ENCODE results near the gene THPO.

THPO gene

DNA sequence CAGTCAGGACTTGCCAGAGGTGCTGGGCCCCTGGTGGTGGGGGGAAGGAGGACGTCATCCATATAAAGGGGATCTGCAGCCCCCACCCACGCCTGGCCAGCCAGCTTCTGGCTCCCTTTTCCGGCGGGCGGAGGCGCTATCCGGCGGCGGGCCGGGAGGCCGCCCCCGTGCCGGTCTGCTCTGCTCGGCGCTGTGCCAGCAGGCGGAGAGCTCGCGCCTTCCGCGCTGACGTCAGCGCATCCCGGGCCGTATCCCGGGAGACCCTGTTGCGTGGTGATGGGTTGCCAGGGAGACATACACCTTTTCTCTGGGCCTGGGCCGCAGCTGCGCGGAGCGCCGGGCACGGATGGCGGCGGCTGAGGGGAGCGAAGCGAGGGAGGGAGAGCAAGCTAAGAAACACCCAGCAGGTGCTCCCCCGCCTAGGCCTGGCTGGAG is 39.5 kb downstream of the THPO start:
- DNase-seq (ENCODE audit: low read depth): peak; percentile 91
- peak overlapping the region; percentile 50 for H3K4me3 ChIP-seq (ENCODE audit: control insufficient read depth, low read depth, low read length)
- TF ChIP-seq, protein P1, sequence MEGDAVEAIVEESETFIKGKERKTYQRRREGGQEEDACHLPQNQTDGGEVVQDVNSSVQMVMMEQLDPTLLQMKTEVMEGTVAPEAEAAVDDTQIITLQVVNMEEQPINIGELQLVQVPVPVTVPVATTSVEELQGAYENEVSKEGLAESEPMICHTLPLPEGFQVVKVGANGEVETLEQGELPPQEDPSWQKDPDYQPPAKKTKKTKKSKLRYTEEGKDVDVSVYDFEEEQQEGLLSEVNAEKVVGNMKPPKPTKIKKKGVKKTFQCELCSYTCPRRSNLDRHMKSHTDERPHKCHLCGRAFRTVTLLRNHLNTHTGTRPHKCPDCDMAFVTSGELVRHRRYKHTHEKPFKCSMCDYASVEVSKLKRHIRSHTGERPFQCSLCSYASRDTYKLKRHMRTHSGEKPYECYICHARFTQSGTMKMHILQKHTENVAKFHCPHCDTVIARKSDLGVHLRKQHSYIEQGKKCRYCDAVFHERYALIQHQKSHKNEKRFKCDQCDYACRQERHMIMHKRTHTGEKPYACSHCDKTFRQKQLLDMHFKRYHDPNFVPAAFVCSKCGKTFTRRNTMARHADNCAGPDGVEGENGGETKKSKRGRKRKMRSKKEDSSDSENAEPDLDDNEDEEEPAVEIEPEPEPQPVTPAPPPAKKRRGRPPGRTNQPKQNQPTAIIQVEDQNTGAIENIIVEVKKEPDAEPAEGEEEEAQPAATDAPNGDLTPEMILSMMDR (conservative IDR thresholded peaks at IDR 0.05; ENCODE audit: control insufficient read depth, insufficient read depth, low read depth, low read length): no peak

DNA sequence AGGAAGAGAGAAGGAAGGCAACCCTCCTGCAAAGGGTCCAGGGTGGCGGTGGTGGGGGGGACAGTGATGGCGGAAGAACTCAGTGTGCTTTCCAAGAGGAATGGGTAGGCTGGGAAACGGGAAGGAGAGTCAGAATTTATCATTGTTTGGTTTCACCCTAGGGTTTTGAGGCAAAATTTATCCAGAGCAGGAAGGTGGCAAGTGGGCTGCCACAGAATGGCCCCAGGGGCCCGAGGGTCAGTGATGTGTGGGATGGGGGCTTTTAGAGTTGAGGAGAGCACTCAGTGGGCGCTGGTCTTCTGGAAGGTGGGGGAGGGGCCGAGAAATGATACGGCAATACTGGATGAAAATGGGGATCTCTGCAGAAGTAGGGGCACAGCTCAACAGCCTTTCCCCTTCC is 40.0 kb downstream of the THPO start:
- peak overlapping the region; percentile 47 for H3K4me3 ChIP-seq (ENCODE audit: control insufficient read depth, low read depth, low read length)
- DNase-seq (ENCODE audit: low read depth): no peak
- TF ChIP-seq, protein P1 (conservative IDR thresholded peaks at IDR 0.05; ENCODE audit: control insufficient read depth, insufficient read depth, low read depth, low read length): no peak

DNA sequence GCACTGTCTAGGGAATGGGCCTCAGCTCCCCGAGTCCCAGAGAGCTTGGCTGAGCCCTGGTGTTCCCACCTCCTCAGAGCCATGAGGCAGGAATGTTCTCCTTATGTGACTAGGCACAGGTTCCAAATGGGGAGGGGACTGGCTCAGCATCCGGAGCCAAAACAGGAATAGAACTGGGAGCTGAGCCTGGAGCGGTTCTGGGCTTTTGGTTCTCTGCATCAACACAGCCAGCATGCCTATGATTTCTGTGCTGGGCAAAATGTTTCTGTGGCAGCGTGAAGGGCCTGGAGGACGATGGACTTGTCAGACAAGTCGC is 40.6 kb downstream of the THPO start, which contains the start of gene FAM131A:
Gene FAM131A, plus strand, starts transcription at position 202 of the 316 bp plus-strand sequence. Its CDS starts 31 bp downstream, at position 233.
- TF ChIP-seq, protein P1 (conservative IDR thresholded peaks at IDR 0.05; ENCODE audit: control insufficient read depth, insufficient read depth, low read depth, low read length): no peak
- peak within 1 kb of the TSS; percentile 60 for H3K4me3 ChIP-seq (ENCODE audit: control insufficient read depth, low read depth, low read length)
- peak; percentile 60 for DNase-seq (ENCODE audit: low read depth)

DNA sequence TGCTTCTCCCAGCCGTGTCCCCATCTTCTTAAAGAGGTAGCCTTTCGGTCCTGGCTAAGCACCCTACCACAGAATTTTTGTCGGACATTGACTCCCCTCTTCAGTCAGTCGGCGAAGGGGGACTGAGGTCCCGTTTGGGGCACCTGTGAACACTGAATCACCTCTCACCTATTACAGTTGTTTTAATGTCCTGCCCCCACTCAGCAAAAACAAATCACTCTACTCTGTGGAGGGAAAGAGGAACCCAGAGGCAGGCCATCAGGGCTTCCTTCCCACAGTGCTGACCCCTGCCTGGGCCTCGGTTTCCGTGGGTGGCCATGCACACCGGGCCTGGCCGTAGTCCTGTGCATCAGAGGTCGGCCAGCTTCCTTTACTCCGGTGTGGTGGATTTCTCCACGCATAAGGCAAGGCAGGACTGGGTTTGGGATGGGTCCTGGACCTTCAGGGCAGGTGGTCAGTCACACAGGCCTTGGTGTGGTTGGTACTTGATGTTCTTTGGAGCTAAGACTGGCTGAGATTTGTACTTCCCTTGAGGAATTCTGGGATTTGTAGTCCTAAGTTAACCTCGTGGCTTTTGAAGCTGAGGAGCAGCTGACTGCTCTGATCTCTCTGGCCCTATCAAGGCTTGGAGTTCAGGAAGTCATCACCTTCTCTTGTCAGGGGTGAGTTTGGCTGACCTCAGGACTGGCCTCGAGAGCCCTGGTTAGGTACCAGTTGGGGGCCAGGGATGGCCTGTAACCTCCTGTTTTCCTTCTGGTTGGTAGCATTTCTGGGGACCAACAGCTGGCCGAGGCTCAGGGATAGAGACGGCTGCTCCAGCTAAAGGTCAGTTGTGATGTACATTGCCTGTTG is 41.2 kb downstream of the THPO start:
- TF ChIP-seq, protein P1 (conservative IDR thresholded peaks at IDR 0.05; ENCODE audit: control insufficient read depth, insufficient read depth, low read depth, low read length): no peak
- H3K4me3 ChIP-seq (ENCODE audit: control insufficient read depth, low read depth, low read length): peak overlapping the region; percentile 60
- peak; percentile 83 for DNase-seq (ENCODE audit: low read depth)

DNA sequence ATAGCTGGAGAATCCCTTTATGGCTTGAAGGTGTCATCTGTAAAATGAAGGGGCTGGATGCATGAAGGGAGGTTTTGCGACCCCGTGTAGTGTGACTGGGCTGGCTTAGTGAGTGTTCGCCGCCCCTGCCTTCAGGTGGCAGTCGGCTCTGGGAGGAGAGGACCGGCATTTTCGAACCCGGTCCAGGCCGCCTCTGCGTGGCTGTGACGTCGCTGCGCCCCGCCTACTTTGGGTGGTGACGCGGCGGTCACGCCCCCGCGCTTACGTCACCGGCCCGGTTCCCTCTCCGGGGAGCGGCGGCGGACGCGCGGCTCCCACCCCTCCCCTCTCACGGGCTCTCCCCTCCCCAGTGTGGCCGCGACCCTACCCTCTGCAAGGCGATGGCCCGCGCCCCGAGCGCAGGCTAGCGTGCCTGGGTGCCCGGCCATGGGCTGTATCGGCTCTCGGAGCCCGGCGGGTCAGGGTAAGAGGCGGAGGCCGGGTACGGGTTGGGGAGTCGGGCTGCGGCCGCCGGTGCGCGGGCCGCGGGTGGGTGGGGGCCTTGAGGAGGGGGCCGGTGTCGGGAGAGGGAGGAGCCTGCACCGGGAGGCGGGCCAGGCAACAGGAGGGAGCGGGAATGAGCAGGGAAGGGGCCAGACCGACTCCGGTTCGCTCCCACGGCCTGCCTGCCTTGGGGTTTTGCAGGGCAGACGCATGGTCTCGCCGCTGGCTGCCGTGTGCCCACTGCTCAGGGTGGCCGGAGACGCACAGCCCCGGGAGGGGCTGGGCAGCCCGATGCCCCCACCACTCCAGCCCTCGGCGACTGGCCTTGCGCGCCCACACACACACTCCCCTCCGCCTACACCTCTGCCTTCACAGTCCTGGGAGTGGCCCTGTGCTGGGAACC is 42.1 kb downstream of the THPO start:
- H3K4me3 ChIP-seq (ENCODE audit: control insufficient read depth, low read depth, low read length): peak overlapping the region; percentile 60
- TF ChIP-seq, protein P1 (conservative IDR thresholded peaks at IDR 0.05; ENCODE audit: control insufficient read depth, insufficient read depth, low read depth, low read length): no peak
- peak; percentile 76 for DNase-seq (ENCODE audit: low read depth)

DNA sequence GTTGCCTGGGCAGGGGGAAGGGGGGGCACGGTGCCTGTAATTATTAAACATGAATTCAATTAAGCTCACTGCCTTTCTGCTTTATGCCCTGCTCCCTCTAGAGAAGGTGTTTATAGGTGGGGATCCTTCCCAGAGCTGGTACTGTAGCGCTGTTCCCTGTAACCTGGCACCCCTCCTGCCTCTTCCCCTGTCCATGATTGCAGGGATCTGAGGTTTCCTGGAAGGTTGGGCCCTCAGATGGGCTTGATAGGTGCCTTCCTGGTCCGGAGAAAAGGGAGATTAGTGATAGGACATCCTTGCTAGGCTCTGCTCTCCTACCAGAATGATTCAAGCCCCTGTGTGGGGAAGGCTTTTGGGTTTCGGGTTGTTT is 42.7 kb downstream of the THPO start:
- no peak for DNase-seq (ENCODE audit: low read depth)
- H3K4me3 ChIP-seq (ENCODE audit: control insufficient read depth, low read depth, low read length): no peak overlapping the region
- TF ChIP-seq, protein P1 (conservative IDR thresholded peaks at IDR 0.05; ENCODE audit: control insufficient read depth, insufficient read depth, low read depth, low read length): no peak
